Spinal cord (tissue), 10 donors: ENCODE data around the gene B3GAT3. TPM values are rescaled to one million over a fixed set of nuclear protein-coding genes. Genes with fewer than 3 reads are reported as not detected.

ENCODE experiments used
- DNase-seq, 6 donors: peaks; one replicate each; pipeline versions ENCODE4 v3.0.0 to v3.0.0-alpha.2; 2013 to 2015; ENCODE audit warnings: low spot score in 6 of 6, low read depth in 4 of 6
- H3K27ac ChIP-seq: one replicate; pipeline ENCODE4 v1.5.1; 2013; ENCODE audit warnings: low read depth, low read length, control low read depth
- H3K27me3 ChIP-seq: one replicate; pipeline ENCODE4 v1.6.1; 2013; ENCODE audit warnings: low read length; ENCODE audit not compliant: control insufficient read depth, insufficient read depth
- H3K36me3 ChIP-seq: one replicate; pipeline ENCODE4 v1.6.1; 2013; ENCODE audit warnings: low read length; ENCODE audit not compliant: control insufficient read depth, insufficient read depth
- H3K4me1 ChIP-seq: one replicate; pipeline ENCODE4 v1.6.1; 2013; ENCODE audit warnings: low read length; ENCODE audit not compliant: control insufficient read depth, insufficient read depth
- H3K4me3 ChIP-seq: one replicate; pipeline ENCODE4 v1.5.1; 2013; ENCODE audit warnings: low read depth, low read length, control low read depth
- H3K9me3 ChIP-seq: one replicate; pipeline ENCODE4 v1.6.1; 2013; ENCODE audit warnings: low read length; ENCODE audit not compliant: control insufficient read depth, insufficient read depth
- WGBS: methylation state at CpG from one replicate; pipeline ENCODE4 v1.1.5; 2013; ENCODE audit warnings: missing lambda C conversion rate; ENCODE audit not compliant: insufficient coverage; 5-methylcytosine and 5-hydroxymethylcytosine counted together
- long read RNA-seq, 4 donors: transcript quantifications; one replicate each; lab custom pipeline, GENCODE V29; 2026
- polyA plus RNA-seq, 2 donors: library from polyadenylated mRNA; unstranded; fragments of 120-200 nt; gene quantifications; one replicate each; pipeline ENCODE4 v1.2.1, GENCODE V29; 2013; ENCODE audit not compliant: insufficient read length in 2 of 2
- total RNA-seq, 2 donors: library from RNA; depleted of rRNA in 1 of 2; stranded (reverse); fragments of 120-200 nt in 1 of 2; fragments of >200 nt in 1 of 2; gene quantifications; one replicate each; pipeline versions ENCODE4 v1.2.3 to v1.2.4, GENCODE V29; 2013 to 2014
- donor health status: healthy.

B3GAT3 gene
- total RNA-seq (10 to 100 TPM; 26.6 to 40.5 TPM), polyA plus RNA-seq (10 to 100 TPM; 54.2 to 70.5 TPM)
- long read RNA-seq, donor 1, transcript B3GAT3-201 (5 exons, 1,641 nt) = major isoform, 31 of 52 reads
- long read RNA-seq, donor 1, partial matches to known transcripts = 15 of 52 reads
- long read RNA-seq, donor 1, other reads (novel, unspliced or antisense) = 5 of 52 reads
- long read RNA-seq, donor 2, transcript B3GAT3-201 (5 exons, 1,641 nt) = major isoform, 5 of 5 reads
- long read RNA-seq, donor 2, partial matches to known transcripts = 0 of 5 reads
- long read RNA-seq, donor 2, other reads (novel, unspliced or antisense) = 0 of 5 reads
- long read RNA-seq, donor 3, transcript B3GAT3-201 (5 exons, 1,641 nt) = major isoform, 9 of 19 reads
- long read RNA-seq, donor 3, partial matches to known transcripts = 9 of 19 reads
- long read RNA-seq, donor 3, other reads (novel, unspliced or antisense) = 0 of 19 reads
- long read RNA-seq, donor 4, transcript B3GAT3-201 (5 exons, 1,641 nt) = major isoform, 21 of 35 reads
- long read RNA-seq, donor 4, partial matches to known transcripts = 13 of 35 reads
- long read RNA-seq, donor 4, other reads (novel, unspliced or antisense) = 0 of 35 reads

DNA sequence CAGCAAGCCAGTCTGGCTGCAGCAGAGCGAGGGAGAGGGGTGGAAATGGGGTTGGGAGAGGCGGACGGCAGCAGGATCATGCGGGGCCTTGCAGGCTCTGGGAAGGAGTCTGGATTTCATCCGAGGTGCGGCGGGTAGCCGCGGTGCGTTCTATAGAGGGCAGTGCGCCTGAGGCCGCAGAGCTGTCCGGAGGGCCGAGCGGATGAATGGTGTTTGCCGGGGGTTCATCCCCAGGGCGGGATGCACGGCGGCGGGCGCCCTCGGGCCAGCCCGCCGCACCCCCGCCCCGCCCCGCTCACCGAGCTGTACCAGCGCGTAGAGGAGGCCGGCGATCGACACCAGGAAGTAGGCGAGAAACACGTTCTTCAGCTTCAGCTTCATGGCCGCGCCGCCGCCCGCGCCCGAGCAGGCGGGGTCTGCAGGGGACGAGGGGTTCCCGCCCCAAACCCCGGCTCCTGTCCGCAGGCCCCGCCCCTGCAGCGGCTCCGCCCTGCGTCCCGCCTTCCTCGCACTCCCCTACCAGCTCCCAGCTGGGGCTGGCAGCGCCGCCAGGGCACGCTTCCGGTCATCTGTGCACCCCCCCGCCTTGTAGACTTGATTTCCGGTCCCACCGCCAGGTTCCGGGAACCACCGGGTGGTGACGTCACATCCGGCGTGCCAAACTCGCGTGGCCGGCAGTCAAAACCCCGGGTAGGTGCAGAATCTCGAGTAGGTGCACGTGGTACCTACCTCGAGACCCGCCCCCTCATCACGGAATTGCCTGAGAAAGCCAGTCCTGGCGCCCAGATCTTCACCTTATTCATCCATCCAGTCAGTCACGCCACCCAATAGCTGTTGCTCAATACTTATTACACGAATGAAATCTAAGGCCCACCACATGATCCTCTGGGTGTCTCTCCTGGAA, at the start of gene B3GAT3:
TSS of gene B3GAT3 (minus strand) at position 420 of the 904 bp plus-strand sequence. CDS start at position 381, 39 bp downstream.
- WGBS = under 1% methylated on average over 76 of the region's 77 CpGs
- Histone ChIP-seq H3K4me1 (peaks cover 12% of the 10 kb centered on the region), H3K36me3 (peaks cover 52% of the 10 kb centered on the region), H3K27ac (peak within 1 kb of the TSS; percentile 90), H3K9me3 (no peaks in the 10 kb centered on the region), H3K4me3 (peak within 1 kb of the TSS; percentile 86), H3K27me3 (no peaks in the 10 kb centered on the region)
- peak; percentile 84 to 99 (median 94) for DNase-seq

DNA sequence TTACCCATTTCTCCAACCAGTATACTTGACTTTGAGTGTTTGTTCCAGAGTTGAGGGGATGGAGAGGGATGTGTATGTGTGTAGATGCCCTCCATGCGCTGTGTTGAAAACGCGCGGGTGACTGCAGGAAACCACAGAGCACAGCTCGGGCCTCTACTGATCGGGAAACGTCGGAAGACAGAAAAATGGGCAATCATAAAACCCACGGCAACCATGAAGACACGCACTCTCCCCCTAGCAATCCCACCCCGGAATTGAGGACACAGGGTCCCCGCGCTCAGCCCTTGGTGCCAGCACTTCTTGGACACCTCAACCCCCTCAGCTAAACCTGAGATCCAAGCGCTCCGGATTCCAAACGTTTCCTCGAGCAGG, 49.4 kb upstream of the B3GAT3 start:
- Histone ChIP-seq H3K36me3 (peaks cover 46% of the 10 kb centered on the region), H3K27ac (peak overlapping the region; percentile 92), H3K4me1 (peaks cover 43% of the 10 kb centered on the region), H3K9me3 (no peaks in the 10 kb centered on the region), H3K27me3 (no peaks in the 10 kb centered on the region), H3K4me3 (peak overlapping the region; percentile 79)
- DNase-seq = no peak
- WGBS = 0% methylated on average over 12 of the region's 17 CpGs

DNA sequence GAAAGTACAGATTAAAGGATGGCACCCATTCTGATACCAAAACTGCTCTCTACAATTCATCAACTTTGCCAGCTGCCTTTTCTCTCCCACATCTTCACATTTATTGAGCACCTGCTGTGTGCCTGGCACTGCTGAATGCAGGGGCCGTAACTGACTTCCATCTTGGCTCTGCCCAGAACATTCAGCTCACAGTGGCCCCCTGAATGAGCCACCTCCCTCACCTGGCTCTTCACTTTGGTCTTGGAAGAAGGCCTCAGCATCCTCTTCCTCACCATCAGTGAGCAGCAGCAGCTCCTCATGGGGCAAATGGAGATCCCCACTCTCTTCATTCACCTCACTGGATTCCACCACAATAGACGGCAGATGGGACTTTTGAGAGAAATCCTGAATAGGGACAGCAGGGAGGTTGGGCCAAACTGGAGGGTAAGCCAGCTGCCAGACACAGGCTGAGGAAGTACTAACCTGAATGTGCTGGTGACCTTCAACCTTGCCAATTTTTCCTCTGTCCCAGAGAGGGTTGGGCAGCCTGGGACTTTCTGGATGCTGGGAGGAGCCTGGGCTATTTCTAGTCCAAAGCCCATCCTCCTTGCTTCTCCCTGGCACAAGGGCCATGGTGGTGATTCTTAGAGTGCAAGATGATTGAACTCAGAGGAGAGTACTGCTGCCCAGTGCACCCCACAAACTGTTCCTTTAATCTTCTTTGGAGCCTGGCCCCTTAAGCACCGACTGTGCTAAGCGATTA, 47.8 kb upstream of the B3GAT3 start:
- DNase-seq = no peak
- H3K36me3 ChIP-seq = peaks cover 40% of the 10 kb centered on the region
- H3K27me3 ChIP-seq = no peaks in the 10 kb centered on the region
- H3K4me3 ChIP-seq = no peak overlapping the region
- 86% methylated on average over 1 of the region's 4 CpGs for WGBS
- H3K27ac ChIP-seq = no peak overlapping the region
- peaks cover 51% of the 10 kb centered on the region for H3K4me1 ChIP-seq
- H3K9me3 ChIP-seq = no peaks in the 10 kb centered on the region

DNA sequence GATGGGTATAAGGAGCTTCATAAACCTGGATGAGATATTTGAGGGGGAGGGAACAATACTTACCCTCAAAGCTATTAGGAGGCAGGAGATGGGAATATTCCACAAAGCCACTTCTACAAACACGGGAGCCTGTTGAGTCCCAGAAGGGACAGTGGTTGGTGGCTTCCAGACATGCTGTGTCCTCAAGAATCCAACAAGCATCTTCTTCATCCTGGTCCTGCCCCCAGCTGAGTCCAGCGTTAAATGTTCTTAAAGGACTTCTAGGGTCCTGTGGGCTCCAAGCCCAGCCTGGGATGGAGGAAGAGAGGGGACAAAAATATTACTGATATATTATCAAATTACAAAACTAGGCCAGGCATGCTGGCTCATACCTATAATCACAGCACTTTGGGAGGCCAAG, 45.7 kb upstream of the B3GAT3 start:
- no CpG with 5 or more reads among the region's 2 CpGs for WGBS
- no peak for DNase-seq
- H3K36me3 ChIP-seq = peaks cover 32% of the 10 kb centered on the region
- H3K4me1 ChIP-seq = peaks cover 53% of the 10 kb centered on the region
- H3K27me3 ChIP-seq = no peaks in the 10 kb centered on the region
- no peaks in the 10 kb centered on the region for H3K9me3 ChIP-seq
- no peak overlapping the region for H3K4me3 ChIP-seq
- no peak overlapping the region for H3K27ac ChIP-seq

DNA sequence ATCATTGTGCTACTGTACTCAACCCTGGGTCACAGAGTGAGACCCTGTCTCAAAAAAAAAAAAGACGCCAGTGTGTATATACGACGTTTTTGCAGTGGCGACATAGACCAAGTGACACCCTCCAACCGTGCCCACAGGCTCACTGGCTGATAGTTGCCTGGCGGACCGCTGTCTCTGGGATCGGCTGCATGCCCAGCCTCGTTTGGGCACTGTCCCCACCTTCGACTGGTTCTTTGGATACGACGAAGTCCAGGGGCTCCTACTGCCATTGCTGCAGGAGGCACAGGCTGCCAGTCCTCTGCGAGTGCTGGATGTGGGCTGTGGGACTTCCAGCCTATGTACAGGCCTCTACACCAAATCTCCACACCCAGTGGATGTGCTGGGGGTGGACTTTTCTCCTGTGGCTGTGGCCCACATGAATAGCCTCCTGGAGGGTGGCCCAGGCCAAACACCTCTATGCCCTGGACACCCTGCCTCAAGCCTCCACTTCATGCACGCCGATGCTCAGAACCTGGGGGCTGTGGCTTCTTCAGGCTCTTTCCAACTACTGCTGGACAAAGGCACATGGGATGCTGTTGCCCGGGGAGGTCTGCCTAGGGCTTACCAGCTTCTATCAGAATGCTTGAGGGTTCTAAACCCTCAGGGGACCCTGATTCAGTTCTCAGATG, 44.6 kb upstream of the B3GAT3 start:
- Histone ChIP-seq H3K27me3 (no peaks in the 10 kb centered on the region), H3K4me1 (peaks cover 44% of the 10 kb centered on the region), H3K4me3 (peak overlapping the region; percentile 99), H3K27ac (peak overlapping the region; percentile 98), H3K9me3 (no peaks in the 10 kb centered on the region), H3K36me3 (peaks cover 34% of the 10 kb centered on the region)
- WGBS = 51% methylated on average over 15 of the region's 16 CpGs
- DNase-seq = no peak

DNA sequence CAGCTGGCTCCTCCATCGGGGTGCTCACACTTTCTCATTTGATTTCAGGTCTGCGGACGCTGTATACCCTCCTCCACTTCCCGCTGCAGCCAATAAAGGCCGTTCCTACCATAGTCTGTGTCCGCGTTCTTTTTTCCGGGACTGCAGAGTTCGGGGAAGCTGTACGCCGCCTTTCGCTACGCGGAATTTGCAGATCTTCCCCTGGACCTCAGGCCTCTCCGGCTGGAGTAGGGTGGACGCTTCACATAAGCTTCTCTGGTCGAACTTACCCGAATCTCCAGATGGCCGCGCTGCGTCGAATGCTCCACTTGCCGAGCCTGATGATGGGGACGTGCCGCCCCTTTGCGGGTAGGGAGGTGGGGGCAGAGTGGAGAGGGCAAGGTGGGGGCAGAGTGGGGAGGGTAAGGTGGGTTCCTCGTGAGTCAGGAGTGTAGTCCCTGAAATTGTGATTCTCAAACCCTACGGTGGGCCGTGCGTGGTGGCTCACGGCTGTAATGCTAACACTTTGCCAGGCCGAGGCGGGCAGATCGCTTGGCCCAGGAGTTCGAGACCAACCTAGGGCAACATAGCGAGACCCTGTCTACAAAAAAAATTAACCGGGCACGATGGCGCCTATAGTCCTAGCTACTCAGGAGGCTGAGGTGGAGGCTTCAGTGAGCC, 43.9 kb upstream of the B3GAT3 start:
- H3K4me3 ChIP-seq = peak overlapping the region; percentile 99
- no peaks in the 10 kb centered on the region for H3K27me3 ChIP-seq
- peaks cover 34% of the 10 kb centered on the region for H3K36me3 ChIP-seq
- peak in 2 of 6 donors; percentile 59 to 86 for DNase-seq
- H3K9me3 ChIP-seq = no peaks in the 10 kb centered on the region
- peaks cover 39% of the 10 kb centered on the region for H3K4me1 ChIP-seq
- 2% methylated on average over 39 of the region's 39 CpGs for WGBS
- H3K27ac ChIP-seq = peak overlapping the region; percentile 98

DNA sequence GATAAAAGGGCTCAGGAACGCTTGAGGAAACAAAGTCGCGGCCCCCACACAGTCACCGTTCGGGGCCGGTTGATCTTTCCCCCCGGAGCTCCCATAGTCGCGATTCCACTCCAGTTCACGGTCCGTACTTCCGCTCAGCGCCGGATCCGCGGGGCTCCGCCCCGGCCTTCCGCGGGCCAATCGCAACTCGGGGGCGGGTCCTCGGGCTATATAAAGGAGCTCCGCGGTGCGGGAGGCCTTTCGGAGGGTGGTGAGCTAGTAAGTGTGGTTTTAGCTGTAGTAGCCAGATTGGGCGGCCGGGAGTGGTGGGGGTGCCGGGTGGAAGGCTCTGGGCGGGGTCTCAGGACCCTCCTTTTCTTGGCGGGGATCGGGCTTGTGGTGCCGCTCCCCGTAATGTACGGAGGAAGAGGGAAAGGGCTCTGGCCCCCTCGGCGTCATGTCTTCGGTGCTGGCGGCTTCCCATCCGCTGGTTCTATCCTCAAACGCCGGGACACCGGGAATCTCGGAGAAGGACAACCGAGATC, 43.4 kb upstream of the B3GAT3 start, which contains the start of the genes C11orf98 and CSKMT:
TSS of gene C11orf98 (minus strand) at position 136 of the 524 bp plus-strand sequence. CDS start at position 95, 41 bp downstream.
TSS of gene CSKMT (plus strand) at position 238 of the 524 bp plus-strand sequence. CDS start 568 bp downstream, outside the sequence.
- peak within 1 kb of the TSS; percentile 98 for H3K27ac ChIP-seq
- H3K4me3 ChIP-seq = peak within 1 kb of the TSS; percentile 99
- H3K27me3 ChIP-seq = no peaks in the 10 kb centered on the region
- no peaks in the 10 kb centered on the region for H3K9me3 ChIP-seq
- 0% methylated on average over 46 of the region's 47 CpGs for WGBS
- peak; percentile 86 to 98 (median 92) for DNase-seq
- peaks cover 34% of the 10 kb centered on the region for H3K36me3 ChIP-seq
- H3K4me1 ChIP-seq = peaks cover 35% of the 10 kb centered on the region

DNA sequence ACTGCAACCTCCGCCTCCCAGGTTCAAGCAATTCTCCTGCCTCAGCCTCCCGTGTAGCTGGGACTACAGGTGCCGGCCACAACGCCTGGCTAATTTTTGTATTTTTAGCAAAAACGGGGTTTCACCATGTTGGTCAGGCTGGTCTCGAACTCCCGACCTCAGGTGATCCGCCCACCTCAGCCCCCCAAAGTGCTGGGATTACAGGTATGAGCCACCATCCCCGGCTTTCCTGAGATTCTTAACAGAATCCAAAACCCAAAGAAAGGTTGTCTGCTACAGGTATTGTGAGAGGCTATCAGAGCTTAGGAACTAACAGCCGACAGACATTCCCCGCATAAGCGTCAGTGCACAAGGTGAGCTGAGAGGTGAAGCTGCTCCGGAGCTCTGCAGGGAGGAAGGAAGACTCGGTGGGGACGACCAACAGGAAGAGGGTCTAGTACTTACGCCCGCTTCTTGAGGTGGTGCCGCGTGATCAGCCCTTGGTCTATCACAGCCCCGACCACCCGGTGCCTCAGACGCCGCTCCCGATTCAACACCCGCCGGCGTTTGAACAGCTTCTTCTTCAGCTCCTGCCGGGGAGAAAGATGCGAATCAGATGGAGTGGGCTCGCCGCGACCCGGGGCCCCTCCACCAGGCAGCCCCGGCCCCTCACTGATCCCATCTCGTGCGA, 42.8 kb upstream of the B3GAT3 start:
- DNase-seq = peak in 2 of 6 donors; percentile 41 to 91
- peaks cover 35% of the 10 kb centered on the region for H3K4me1 ChIP-seq

More for the DNA sequence above, 42.8 kb upstream of the B3GAT3 start:
- H3K36me3 ChIP-seq = peaks cover 29% of the 10 kb centered on the region
- peak overlapping the region; percentile 98 for H3K27ac ChIP-seq
- H3K4me3 ChIP-seq = peak overlapping the region; percentile 99
- WGBS = 3% methylated on average over 35 of the region's 36 CpGs
- H3K9me3 ChIP-seq = no peaks in the 10 kb centered on the region
- H3K27me3 ChIP-seq = no peaks in the 10 kb centered on the region
